GM08714 (cell line): ENCODE results near the gene C17orf67.

Experiments
- H3K4me3 ChIP-seq: fragments of 200-500 bp; sonication (Bioruptor generic); 2 replicates; pipeline ENCODE4 v1.5.1; 2014; ENCODE audit warnings: mild to moderate bottlenecking, low read length, inconsistent platforms
- ZNF274 ChIP-seq: IDR thresholded peaks from 2 replicates; pipeline ENCODE4 v1.6.1; 2012; ENCODE audit warnings: mild to moderate bottlenecking, low read depth, low read length

C17orf67 gene

DNA sequence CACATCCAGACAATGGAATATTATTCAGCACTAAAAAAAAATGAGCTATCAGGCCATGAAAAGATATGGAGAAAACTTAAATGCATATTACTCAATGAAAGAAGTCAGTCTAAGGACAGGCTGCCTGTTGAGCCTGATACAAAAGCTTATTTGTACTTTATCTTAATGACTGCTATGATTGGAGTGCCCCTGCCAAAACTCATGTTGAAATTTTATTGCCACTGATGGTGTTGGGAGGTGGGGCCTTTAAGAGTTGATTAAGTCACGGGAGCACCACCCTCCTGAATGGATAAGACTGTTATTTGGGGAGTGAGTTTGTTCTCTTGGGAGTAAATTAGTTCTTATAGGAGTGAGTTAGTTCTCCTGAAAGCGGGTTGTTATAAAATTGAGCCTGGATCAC, 9.9 kb downstream of the C17orf67 start:
- no peak for TF ChIP-seq ZNF274
- H3K4me3 ChIP-seq = no peak overlapping the region

DNA sequence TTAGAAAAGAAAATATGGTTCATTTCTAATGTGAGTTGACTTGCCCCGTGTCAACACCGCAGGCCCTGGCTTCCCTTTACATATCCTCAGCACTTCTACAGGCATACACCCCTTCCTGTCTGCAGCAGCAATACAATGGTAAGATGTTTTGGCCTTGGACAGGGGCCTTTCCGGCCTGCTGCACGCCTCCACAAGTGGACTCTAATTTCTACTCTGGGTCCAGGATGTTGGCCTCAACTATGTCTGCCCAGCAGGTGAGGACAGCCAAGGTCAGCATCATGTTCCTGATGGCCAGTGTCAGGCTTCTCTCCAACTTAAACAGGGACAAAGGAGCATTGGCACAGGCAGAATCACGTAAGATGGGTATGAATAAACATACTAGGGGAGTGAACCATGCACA, 11.0 kb downstream of the C17orf67 start:
- H3K4me3 ChIP-seq = no peak overlapping the region
- TF ChIP-seq ZNF274 = no peak

DNA sequence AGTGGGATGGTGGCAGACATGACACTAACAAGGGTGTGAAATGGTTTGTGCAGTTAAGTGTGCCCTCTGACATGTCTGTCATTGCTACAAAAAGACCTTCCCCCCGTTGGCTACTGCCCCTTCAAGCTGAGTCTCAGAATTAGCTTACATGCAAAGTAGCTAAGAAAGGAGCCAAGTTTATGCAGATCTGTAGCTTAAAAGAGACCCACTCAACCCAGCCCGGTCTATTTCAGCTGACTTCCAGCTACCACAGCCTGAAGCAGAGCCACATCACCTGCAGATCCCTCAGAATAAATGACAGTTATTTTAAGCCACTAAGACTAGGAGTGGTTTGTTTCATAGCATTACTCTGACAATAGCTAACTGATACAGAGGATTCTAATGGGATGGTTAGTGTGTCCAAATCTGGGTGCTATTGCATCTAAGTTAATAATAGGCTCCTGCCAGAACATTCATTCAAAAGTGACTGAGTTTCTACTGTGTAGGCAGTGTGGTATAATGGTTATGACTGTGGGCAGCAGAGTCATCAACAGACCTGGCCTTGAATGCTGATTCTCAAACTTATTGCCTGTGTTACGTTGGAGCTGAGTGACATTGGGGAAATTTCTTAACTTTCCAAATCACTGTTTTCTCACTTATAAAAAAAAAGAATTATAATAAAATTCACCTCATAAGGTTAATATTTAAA, 11.7 kb downstream of the C17orf67 start:
- no peak for TF ChIP-seq ZNF274
- no peak overlapping the region for H3K4me3 ChIP-seq

DNA sequence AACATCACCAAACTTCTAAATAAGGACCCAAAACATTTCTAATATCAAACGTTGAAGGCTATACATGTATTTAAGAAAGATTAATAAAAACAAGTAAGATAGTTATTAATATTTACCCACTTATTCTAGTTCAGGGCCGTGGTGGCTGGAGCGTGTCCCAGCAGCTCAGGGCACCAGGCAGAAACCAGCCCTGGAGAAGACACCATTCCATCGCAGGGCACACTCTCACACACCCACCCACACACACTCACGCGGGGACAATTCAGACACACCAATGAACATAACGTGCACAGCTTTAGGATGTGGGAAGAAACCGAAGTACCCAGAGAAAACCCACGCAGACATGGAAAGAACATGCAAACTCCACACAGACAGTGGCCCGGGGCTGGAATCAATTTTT, 13.5 kb downstream of the C17orf67 start:
- TF ChIP-seq ZNF274 = no peak
- no peak overlapping the region for H3K4me3 ChIP-seq

DNA sequence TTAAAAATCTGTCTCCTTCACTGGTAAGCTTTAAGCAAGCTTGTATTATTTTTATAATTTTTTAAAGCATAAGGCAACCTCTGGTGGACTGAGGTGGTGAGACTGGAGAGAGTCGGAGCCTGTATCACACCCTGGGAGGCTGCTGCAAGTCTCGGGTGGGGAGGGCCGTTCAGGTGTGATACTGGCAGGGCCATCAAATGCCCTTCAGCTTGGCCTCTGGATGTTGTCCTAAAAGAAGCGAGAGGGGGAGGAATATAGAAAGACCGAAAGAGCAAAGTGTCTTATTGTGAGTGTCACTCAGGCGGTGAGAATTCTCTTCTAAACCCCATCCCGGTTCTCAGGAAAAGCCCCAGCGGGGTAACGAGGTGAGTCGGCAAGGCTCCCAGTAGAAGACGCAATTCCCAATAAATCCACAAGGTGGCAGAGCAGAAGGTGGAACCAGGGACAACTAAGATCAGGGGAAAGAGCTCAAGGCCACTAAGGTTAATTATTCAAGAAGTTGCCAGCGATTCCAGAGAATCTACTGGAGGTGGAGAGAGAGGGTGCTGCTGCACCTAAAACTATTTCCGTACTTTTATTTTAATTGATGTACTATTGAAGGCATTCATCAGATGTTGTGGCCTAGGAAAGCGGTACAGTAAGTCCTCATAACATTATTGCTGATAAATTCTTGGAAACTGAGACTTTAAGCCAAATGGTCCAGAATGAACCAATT, 14.1 kb downstream of the C17orf67 start:
- H3K4me3 ChIP-seq = no peak overlapping the region
- TF ChIP-seq ZNF274 = no peak

DNA sequence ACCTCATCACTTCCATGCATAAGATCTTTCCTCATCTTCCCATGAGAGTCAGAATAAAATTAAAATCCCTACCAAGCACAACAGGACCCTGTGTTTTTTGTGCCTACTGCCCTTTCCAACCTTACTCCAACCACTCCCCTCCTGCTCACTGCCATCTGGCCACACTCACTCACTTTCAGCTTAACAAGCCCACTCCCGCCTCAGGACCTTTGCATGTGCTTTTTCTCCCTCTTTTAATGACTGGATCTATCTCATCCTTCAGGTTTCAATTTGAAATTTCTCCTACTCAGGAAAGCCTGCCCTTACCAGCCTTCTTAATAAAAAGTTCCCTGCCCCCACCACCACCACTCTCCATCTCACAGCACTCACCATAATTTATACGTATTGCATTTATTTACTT, 14.7 kb downstream of the C17orf67 start:
- H3K4me3 ChIP-seq = no peak overlapping the region
- TF ChIP-seq ZNF274 = no peak

DNA sequence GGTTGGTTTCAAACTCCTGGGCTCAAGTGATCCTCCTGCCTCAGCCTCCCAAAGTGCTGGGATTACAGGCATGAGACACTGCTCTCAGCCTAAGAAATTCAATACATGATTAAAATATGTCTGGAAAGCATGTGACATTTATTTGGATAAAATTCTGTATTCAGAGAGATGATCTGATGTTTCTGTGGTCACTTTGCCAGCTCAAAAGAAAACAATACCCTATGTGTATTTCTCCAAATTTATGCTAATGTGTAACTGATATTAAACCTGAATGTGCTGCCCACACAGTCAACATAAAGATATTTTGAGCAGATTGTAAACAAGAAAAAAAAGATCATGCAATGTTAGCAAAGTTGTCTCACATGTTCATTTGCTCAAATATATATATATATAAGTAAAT, 16.7 kb downstream of the C17orf67 start:
- TF ChIP-seq ZNF274 = no peak
- no peak overlapping the region for H3K4me3 ChIP-seq

DNA sequence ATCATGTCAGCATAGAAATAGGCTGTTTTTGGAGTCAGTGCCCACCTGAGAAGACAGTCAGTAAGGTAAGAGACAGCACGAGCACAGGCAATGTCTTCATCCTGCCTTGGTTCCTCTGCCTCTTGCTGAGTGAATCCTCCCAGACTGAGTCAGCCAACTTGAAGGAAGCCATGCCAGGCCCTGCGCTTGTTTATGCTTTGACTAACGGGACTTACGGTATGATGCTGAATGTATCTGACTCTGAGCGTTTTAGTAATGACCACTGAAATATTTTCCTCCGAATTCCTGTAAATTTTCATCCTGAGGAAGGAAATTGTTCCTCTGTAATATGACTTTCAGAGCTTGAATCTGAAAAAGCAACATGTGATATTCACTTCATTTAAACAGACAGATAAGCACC, 18.0 kb downstream of the C17orf67 start:
- no peak for TF ChIP-seq ZNF274
- no peak overlapping the region for H3K4me3 ChIP-seq

DNA sequence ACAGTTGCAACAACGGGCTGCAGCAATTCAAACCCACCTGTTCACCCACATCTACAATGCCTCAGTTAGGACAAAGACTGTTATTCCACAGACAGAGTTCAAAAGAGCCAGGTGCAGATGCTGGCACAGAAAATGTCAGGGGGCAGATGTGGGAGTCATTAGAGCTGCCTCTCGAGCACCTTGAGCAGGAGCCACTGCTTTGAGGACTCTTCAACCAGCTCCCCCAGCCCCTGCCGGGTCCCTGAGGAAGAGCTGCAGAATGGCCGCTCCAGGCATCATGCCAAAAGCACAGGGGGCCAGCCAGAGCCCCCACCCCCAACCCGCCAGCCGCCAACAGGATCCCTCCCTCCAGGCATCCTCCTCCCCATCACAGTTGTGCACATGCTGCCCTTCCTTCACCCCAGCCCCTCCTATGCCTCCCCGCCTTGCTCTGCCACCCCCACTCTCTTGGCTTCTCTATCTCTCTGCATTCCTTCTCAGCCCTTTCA, 20.8 kb downstream of the C17orf67 start:
- TF ChIP-seq ZNF274 = no peak
- H3K4me3 ChIP-seq = no peak overlapping the region

DNA sequence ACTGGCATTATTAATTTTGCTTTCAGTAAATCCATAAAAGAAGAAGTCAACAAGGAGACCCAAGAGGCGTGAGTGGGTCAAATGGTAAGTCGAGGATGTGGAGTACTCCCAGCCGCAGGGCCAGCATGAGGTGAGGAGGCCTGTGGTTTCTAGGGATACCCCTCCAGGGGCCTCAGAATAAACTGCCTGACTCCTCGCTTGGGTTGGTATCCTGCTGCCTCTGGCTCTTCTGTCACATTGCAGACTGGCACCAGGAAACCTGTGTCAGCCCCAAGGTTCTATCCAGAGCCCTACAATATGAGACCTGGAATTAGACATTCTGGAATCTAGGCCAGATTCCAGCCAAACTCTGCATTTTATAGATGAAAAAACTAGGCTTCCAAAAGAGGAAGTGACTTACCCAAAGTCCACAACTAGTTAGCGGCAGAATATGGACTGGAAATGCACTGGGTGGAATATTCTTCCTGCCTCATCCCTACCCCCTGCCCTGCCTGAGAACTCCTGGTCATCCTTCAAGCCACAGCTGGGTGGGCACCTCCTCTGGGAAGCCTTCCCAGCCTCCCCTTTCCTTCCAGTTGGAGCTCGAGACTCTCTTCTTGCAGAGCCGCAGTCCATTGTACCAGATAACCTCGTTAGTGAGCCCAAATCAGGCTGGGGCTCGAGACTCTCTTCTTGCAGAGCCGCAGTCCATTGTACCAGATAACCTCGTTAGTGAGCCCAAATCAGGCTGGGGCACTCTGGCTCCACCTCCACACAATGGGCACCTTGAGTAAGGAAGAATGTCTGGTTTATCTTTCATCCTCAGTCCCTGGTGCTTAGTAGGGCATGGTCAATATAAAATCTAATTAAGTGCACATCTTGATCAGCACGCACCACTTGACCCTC, 22.6 kb downstream of the C17orf67 start:
- H3K4me3 ChIP-seq = no peak overlapping the region
- no peak for TF ChIP-seq ZNF274

DNA sequence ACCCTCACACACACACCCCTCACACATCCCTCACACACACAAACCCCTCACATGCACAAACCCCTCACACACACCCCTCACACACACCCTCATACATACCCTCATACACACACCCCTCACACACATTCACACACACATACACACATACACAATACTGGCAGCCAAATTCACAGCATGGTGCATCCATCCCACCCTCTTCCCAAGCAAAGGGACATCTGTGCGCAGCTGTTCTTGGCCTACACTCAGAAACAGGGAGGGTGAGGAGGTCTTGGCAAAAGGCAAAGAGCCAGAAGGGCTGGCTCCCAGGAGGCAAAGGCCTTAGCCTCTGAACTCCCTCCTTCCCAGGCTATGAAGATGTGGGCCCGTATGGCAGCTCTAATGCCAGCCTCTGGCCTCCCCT, 23.4 kb downstream of the C17orf67 start:
- no peak overlapping the region for H3K4me3 ChIP-seq
- no peak for TF ChIP-seq ZNF274

DNA sequence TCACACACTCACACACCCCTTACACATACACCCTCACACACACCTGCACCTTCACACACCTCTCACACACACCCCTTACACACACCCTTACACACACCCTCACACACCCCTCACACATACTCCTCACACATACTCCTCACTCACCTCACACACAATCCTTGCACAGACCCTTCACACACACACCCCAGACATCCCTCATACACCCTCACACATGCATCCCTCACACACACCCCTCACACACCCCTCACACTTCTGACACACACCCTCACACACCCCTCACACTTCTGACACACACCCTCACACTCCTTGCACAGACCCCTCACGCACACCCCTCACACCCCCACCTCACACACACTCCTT, 23.9 kb downstream of the C17orf67 start:
- H3K4me3 ChIP-seq = no peak overlapping the region
- TF ChIP-seq ZNF274 = no peak

DNA sequence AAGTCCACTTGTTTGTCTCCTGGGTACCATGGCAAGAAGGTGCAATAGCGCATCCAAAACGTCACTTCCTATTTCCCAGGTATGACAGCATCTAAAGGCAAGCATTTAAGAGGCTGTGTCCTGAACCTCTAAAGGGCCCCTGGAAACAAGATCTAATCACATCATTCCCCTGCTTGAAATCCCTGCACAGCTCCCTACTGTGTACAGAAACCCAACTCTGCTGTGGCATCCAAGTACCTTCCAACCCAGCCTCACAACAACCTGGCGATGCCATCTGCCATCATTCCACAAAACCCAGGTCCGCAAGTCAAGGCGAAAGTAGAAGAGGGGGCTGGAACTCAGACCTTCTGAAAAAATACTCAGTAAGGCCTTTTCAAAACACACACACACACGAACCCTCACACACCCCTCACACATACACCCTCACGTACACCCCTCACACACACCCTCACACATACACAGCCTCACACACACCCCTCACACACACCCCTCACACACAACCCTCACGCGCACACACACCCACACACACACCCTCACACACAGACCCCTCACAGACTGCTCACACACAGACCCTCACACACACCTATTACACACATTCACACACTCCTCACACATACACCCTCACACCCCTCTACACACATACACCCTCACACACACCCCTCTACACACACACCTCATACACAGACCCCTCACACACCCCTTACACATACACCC, 24.5 kb downstream of the C17orf67 start:
- no peak overlapping the region for H3K4me3 ChIP-seq
- no peak for TF ChIP-seq ZNF274

DNA sequence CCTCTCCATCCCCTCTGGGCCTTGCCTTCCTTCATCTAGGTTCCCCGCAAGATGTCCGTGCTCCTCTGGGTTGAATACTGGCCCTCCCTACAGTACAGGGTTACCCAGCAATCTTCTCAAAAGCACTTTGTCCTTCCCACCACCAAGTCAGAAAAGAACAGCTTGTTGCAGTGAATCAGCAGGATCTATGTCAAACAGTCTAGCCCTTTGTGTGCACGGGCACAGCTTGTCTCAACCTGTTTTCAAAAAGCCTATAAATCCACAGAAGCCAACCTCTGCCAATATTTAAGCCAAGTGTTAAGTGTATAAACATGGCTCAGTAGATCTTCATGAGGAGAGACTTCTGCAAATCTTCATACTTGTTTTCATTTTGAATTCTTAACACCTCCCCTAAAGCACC, 25.2 kb downstream of the C17orf67 start:
- H3K4me3 ChIP-seq = no peak overlapping the region

More for the DNA sequence above, 25.2 kb downstream of the C17orf67 start:
- TF ChIP-seq ZNF274 = no peak
